A172 (cell line): Measurements from ENCODE around the gene LITAFD. TPM values are rescaled to one million over a fixed set of nuclear protein-coding genes. Genes with fewer than 3 reads are reported as not detected.
"Not testable (repeated sequence)": the region's sequence is repeated elsewhere in the genome, so short reads cannot be mapped to it uniquely, and the experiment has no call there.

Experiments
- DNase-seq: peaks from one replicate; pipeline ENCODE4 v3.0.0-alpha.2; 2015; ENCODE audit warnings: low spot score
- total RNA-seq: library from RNA; depleted of rRNA; stranded (reverse); fragments of >200 nt; shearing (Covaris generic); gene quantifications from 2 replicates; pipeline ENCODE4 v1.2.3, GENCODE V29; 2014

Gene LITAFD
- total RNA-seq, 1 experiment from 2014 or later = not detected

DNA sequence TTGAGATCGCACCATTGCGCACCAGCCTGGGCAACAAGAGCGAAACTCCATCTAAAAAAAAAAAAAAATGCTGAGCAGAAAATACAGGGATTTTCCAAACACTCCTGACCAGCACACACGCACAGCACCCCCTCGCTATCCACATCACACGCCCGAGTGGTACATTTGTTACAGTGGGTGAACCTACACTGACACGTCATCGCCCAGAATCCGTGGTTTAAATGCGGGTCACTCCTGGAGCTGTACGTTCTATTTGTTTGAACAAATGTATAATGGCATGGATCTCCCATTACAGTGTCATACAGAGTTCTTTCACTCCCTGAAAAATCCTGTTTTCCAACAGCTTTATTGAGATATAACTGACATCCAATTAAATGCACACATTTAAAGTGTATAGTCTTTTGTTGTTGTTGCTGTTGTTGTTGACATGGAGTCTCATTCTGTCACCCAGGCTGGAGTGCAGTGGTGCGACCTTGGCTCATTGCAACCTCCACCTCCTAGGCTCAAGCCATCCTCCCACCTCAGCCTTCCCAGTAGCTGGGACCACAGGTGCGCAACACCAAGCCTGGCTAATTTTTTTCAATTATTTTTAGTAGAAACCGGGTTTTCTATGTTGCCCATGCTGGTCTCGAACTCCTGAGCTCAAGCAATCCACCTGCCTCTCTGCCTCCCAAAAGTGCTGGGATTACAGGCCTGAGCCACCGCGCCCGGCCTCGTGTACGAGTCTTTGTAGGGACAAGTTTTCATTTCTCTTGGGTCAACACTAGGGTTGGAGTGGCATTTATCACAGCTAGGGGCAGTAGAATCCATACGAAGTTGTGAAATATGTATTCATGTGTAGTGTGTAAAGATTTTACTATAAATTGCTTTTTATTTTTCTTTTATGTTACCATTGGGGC is 8.9 kb upstream of the LITAFD start:
- no peak for DNase-seq

GRCh38 chr16:8873866-8874195 is 8.3 kb upstream of the LITAFD start:
- not testable (repeated sequence) for DNase-seq

DNA sequence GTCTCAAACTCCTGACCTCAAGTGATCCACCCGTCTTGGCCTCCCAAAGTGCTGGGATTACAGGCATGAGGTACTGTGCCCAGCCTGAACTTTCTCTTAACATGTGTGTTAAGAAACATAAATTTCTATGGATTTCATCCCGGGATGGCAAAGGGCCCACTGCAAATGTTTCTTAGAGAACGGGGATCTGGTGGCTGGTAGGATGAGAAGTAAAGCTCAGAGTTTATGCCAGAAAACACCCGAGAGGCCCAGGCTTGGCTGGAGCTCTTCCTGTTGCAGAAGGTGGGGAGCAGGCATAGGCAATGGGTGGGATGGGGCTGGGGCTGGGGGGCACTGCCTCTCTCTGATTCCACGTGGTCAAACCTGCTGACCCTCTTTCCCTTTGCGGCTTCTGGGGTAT is 7.8 kb upstream of the LITAFD start:
- no peak for DNase-seq

DNA sequence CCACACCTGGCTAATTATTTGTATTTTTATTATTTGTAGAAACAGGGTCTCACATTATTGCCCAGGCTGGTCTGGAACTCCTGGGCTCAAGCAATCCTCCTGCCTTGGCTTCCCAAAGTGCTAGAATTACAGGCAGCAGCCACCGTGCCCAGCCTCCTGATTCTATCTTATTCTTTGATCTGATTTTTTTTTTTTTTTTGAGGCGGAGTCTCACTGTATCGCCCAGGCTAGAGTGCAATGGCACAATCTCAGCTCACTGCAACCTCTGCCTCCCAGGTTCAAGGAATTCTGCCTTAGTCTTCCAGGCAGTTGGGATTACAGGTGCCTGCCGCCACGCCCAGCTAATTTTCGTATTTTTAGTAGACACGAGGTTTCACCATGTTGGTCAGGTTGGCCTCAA is 6.8 kb upstream of the LITAFD start:
- DNase-seq = not testable (repeated sequence)

GRCh38 chr16:8877894-8878522 is 4.1 kb upstream of the LITAFD start:
- no peak for DNase-seq

DNA sequence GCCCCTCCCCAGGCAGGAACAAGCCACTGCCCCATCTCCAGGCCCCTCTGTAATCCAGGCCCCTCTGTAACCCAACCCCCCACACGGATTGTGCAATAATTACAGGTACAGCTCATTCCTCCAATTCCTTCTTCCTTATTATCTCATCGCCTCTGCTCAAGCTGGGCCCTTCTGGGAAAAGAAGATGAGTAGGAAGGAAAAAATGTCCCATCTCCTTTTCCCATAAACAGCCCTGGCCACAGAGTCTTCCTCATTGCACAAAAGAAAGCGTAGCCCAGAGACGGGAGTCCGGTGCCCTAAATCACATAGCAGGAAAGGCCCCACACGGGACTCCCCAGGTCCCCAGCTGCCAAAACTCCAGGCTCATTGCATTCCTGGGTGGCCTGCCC is 3.6 kb upstream of the LITAFD start:
- peak; percentile 82 for DNase-seq

DNA sequence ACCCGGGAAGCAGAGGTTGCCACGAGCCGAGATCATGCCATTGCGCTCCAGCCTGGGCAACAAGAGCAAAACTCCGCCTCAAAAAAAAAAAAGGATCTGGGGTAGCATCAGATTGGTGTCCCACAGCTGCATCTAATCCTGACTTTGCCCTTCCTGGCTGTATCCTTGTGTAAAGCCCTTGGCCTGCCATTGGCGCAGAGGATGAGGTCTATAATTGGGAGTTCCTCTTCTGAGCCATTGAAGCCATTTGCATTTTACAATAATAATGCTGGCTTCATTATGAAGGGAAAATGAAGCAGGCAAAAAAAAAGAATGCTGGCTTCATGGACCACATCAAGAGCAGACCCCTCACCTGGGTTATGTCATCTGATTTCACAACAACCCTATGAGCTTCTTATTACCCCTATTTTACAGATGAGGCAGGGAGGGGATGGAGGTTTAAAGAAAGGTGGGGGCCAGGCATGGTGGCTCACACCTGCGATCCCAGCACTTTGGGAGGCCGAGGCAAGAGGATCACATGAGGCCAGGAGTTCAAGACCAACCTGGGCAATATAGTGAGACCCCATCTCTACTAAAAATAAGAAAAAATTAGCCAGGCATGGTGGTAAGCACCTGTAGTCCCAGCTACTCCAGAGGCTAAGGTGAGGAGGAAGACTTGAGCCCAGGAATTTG is 1.2 kb upstream of the LITAFD start:
- no peak for DNase-seq

DNA sequence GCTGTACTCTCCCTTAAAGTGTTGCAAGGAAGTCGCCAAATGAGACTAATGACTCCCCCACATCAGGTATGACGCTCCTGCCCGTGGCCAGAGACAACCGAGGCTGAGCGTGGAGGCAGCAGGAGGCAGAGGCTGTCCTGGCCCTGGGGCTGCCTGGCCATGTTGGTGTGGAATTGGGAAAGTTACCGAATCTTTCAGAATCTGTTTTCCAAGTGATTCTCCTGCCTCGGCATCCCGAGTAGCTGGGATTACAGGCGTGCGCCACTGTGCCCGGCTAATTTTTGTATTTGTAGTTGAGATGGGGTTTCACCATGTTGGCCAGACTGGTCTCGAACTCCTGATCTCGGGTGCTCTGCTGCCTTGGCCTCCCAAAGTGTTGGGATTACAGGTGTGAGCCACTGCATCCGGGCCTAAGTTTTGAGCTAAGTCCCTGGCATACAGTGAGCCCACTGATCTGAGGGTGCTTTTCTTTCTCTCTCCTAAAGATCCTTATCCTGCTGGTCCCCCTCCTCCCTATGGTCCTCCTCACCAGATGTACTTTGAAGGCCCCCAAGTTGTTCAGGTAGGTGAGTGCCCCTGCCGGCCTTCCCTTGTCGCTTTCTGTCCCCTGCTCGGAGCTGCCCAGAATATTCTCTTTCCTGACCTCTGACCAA is 700 bp downstream of the LITAFD start:
- DNase-seq = no peak

DNA sequence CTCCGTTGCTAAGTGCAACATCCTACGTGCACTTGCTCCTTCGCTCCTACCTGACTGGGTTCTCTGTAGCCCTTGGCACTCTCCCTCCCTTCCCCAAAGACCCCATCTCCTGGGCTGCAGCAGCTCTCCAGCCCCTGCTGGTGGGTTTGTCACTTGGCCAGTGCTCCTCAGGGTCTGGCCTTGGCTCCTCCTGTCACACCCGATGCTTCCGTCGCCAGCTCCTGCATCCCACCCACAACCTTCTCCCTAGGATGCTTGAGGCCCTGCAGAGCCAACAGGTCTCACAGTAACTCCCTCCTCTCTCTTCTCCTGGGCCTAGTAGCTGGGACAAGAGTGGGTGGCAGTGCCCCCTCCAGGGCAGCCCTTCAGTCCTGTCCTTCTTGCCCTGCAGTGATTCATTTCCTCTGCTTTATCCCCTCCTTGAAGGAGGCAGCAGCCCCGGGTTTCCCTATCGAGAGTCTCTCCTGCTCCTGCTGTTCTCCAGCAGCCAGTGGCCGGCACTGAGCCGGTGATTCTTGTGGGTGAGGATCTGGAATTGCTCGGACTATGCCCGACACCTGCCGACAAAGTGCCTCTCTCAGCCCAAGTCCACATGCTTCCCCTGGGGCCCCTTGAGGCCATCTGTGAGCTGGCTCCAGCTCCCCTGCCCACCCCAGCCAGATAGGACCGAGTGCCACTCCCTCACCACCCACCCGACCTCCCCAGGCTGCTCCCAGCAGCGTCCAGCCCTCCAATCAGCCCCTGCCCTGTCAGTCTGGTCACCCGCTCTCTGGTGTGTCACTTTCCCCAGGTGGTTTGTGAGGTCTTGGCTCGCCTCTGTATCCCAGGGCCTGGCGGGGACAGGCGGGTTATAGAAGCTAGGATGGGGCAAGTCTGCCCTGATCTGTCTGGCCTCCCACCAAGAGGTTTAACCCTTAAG is 3.8 kb downstream of the LITAFD start:
- peak; percentile 80 for DNase-seq

GRCh38 chr16:8886593-8887430 is 4.7 kb downstream of the LITAFD start:
- no peak for DNase-seq

GRCh38 chr16:8887431-8887765 is 5.2 kb downstream of the LITAFD start:
- no peak for DNase-seq

GRCh38 chr16:8887952-8888560 is 5.9 kb downstream of the LITAFD start:
- DNase-seq = peak; percentile 62

GRCh38 chr16:8888951-8889892 is 7.1 kb downstream of the LITAFD start:
- DNase-seq = no peak

DNA sequence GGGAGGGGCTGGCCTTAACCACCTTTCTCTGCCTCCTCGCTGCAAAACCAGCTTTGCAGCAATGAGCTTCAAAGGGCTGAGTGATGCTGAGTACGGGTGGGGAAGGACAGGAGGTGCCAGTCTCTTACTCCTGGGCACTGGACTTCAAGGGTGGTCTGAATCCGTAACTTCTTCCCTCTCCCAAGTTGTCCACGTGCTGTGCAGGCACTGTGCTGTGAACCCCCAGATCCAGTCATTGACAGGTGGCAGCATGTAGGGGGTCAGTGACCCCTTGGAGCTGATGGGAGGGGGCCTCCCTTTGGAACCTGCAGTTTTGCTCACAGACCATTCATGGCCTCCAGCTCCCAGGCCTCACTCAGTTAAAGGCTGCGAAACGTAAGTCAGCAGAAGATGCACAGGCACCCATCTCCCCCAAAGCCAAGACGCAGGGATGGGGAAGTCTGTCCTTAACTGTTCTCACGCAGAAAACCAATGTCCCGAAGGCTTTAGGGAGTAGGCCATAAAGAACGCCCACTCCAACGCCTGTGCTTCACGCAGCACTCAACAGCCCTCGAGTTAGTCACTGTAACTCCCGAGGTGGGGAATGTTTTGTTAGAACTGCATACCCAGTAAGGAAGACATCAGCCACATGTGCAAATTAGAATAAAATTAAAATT is 7.9 kb downstream of the LITAFD start:
- DNase-seq = no peak

DNA sequence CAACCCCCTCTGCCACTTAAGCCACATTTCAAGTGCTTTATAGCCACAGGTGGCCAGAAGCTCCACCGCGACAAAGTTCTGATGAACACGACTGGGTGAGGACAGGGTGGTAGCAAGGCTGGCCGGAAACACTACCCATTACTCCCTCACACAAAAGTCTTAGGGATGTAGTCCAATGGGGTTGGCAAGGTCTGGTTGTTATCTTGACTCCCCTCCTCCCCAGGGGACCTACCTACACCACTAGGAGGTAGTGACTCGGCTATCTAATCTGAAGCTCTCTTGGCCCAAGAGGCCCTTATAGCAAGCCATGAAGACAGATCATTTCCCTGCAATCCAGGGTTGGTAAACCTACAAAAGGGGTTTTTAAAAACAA is 8.4 kb downstream of the LITAFD start:
- DNase-seq = no peak

GRCh38 chr16:8892101-8892575 is 10.0 kb downstream of the LITAFD start:
- DNase-seq = no peak

GRCh38 chr16:8893426-8893825 is 11.3 kb downstream of the LITAFD start:
- DNase-seq = no peak

- DNase-seq = no peak
Measured at GRCh38 chr16:8893976-8894690, 12.0 kb downstream of the LITAFD start.
